Retinal pigment epithelial cell (primary cell): ENCODE data around the gene RAB11FIP4.

Source experiments
- DNase-seq: peaks from one replicate; pipeline ENCODE4 v3.0.0-alpha.2; 2010; ENCODE audit warnings: low read depth
- H3K4me3 ChIP-seq: 2 replicates; pipeline ENCODE4 v1.5.1; 2011; ENCODE audit warnings: mild to moderate bottlenecking, low read length, control low read depth, moderate library complexity
- TF ChIP-seq, protein P1 (sequence below): conservative IDR thresholded peaks from 2 replicates; pipeline ENCODE4 v1.5.1; 2011; ENCODE audit warnings: low read depth, low read length, control low read depth, inconsistent platforms

Gene RAB11FIP4

DNA sequence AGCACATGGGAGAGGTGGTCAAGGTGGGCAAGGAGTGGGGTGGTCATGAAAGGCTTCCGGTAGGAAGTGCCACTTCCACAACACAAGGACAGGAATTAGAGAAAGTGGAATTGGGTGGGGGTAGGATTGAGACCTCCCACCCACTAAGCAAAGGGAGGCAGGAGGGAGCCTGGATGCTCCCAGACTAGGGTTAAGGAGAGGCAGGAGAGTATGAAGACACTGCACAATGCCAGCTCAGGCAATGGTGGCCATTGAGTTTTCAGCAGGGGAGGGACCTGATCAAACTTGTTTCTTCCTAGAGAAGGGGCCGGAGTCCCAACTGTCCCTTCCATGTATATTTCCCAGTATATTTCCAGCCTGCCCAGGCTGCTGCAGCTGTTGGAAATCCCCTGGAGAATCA is 3.1 kb upstream of the RAB11FIP4 start:
- TF ChIP-seq, protein P1, sequence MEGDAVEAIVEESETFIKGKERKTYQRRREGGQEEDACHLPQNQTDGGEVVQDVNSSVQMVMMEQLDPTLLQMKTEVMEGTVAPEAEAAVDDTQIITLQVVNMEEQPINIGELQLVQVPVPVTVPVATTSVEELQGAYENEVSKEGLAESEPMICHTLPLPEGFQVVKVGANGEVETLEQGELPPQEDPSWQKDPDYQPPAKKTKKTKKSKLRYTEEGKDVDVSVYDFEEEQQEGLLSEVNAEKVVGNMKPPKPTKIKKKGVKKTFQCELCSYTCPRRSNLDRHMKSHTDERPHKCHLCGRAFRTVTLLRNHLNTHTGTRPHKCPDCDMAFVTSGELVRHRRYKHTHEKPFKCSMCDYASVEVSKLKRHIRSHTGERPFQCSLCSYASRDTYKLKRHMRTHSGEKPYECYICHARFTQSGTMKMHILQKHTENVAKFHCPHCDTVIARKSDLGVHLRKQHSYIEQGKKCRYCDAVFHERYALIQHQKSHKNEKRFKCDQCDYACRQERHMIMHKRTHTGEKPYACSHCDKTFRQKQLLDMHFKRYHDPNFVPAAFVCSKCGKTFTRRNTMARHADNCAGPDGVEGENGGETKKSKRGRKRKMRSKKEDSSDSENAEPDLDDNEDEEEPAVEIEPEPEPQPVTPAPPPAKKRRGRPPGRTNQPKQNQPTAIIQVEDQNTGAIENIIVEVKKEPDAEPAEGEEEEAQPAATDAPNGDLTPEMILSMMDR, result no peak
- H3K4me3 ChIP-seq, result no peak overlapping the region
- DNase-seq, result no peak

DNA sequence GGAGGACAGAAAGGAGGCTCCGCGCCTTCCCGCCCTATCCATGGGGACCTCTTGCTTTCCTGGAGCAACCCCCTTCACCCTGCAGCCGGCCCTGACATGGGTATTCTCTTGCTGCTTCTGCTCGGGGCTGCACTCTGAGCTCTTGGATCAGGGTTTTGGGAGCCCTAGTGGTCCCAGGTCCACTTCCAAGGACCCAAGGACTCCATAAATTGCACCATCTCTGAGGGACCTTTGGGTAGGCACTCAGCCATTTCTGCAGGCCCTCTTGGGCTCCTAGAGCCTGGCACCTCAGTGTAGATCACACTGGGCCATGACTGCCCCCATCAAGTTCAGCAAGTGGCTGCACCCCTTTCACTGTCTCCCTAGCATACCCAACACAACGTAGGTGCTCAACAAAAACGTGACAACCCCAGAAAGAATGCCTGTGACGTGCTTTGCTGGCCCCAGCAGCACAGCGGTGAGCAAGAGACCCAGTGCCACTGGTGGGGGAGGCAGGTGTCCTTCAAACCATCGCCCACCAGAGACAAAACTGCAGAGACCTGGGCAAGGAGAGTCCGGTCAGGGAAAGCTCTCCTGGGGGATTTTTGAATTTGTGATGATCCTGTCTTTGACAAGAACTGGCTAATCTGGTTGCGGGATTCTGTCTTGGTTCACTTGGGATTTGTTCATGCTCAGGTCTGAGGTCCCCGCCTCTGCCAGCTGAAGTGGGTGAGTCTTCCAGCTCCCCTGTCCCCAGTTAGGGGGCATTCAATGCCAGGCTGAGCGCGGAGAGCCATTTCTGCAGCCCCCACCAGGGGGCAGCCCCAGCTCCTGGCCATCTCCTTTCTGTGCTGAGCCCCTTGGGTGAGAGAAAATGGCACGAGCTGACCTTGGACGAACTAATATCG is 2.5 kb upstream of the RAB11FIP4 start:
- H3K4me3 ChIP-seq, result no peak overlapping the region
- TF ChIP-seq, protein P1, result peak; percentile 87
- DNase-seq, result no peak

DNA sequence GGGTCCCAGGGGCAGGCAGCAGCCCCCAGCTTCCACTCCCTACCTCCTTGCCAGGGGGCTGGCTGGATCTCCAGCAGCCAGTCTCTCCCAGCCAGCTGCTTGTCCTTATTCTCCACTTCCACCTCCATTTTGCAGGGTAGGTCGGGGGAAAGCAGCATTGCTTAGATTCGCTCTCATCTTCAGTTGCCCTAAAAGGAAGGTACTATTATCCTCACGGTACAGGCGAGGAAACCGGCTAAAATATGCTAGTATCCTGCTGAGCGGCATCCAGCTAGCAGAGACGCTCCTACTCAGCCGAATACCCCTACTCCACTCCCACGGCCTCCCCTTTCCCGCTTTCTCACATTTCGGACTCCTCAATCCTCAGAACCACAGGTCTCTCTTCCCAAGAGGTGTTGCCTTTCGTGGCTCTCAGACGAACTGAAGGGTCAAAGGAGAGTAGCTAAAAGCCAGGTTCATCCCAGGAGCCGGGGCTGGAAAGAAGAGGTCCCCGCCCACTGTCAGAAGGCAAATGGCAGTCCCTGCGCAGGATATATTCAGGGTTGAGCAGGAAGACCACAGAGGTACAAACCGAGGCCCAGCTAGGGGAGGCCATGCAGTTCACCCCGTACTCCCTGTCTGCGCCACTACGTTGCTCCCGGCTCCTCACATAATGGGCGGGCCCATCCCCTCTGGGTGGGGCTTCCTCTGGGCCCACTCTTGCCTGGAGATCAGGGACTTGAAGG is 1.7 kb upstream of the RAB11FIP4 start:
- DNase-seq, result no peak
- TF ChIP-seq, protein P1, result no peak
- no peak overlapping the region for H3K4me3 ChIP-seq

DNA sequence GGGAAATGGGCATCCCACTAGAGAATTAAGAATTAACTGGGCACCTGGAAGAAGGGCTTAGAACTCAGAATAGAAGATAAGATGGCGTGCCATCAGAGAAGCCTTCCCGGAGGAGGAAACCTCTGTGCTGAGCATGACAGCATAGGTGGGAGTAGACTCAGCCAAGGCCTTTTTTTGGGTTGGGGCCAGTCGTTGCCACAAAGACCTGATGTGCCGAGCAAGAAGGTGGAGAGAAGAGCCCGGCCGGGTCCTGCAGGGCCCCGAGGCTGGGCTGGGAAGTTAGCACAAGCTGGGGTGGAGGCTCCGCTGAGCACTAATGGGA is 1.1 kb upstream of the RAB11FIP4 start:
- TF ChIP-seq, protein P1, result no peak
- H3K4me3 ChIP-seq, result no peak overlapping the region
- no peak for DNase-seq

DNA sequence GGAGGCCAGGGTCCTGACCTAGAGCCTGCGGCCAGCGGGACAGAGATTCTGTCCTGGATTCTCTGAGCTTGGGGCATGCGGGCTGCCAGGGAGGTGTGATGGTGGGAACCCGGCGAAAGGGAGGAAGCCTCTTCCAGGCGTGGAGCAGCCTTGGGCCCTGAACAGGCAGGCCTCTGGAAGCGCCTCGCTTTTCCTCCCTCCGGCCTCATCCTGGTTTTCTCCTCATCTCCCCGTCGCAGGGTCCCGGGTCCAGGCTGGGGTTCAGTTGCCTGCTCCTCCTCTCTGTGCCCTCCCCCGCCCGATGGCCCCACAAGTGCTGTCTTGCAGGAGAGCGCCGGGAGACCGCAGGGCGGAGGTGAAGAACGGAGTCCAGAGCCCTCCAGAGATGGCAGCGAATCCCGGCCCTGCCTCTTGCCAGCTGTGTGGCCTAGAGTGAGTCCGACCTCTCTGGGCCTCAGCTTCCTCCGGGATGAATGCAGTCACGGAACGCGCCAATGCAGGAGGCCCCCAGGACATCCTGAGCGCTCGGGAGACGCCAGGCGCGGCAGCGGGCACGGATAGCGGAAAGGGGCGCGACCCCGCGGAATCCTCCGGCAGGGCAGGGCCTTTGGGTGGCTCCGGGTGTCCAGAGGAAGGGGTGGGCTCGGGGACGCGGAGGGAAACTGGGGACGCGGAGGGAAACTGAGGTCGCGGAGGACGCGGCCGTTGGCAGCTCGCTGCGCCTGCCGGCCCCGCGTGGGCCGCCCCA is 553 bp upstream of the RAB11FIP4 start:
- H3K4me3 ChIP-seq, result peak overlapping the region; percentile 22
- no peak for DNase-seq
- TF ChIP-seq, protein P1, result no peak

DNA sequence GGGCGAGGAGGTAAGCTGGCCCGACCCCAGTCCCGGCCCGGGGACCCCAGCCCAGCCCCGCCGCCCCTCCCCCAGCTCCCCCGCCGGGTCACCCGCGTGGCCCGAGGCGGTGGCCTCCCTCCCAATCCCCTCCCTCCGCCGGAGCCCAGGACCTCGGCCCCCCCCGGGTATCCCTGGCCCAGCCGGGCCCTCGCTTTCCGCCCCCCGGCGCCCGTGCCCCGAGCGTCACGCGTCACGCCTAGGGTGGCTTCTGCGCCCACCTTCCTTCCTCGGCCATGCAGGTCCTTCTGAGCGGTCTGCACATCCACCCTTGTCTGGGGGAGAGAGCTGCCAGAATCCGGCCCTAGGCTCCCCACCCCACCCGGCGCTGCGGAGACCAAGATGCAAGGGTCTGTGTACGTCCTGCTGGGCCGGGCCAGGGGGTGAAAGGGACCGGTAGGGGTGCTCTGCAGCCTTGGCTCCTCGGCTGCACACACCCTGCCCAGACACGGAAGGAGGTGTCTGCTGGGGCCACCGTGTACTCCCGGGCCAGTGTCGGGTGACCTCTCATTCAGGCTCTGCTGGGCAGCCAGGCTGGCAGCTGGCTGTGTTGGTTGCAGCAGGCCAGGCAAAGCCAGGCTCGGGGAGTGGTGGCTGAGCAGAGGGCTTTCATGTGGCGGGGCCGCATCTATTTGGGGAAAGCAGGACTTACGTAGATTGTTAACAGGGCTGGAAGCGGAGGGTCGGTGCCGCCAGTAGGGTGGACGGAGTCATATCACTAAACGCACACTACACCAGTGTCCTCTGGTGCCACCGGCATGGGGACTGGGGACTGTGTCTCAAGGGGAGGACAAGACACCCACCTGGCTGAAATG is 754 bp downstream of the RAB11FIP4 start:
- TF ChIP-seq, protein P1, result no peak
- no peak for DNase-seq
- H3K4me3 ChIP-seq, result no peak overlapping the region
